NB4 (cell line): Measurements from ENCODE around the gene LAMA3.

Source experiments
- DNase-seq: peaks from one replicate; pipeline ENCODE4 v3.0.0; 2010; ENCODE audit warnings: low read depth
- H3K4me3 ChIP-seq: one replicate; pipeline ENCODE4 v1.5.1; 2011; ENCODE audit warnings: mild to moderate bottlenecking, low read depth, low read length, moderate library complexity
- MYC ChIP-seq: IDR thresholded peaks from 2 replicates; pipeline ENCODE4 v1.6.1; 2011; ENCODE audit warnings: low read depth, low read length
- POLR2A ChIP-seq: IDR thresholded peaks from 2 replicates; pipeline ENCODE4 v1.6.1; 2011; ENCODE audit warnings: mild to moderate bottlenecking; ENCODE audit not compliant: insufficient read length; ENCODE audit errors: extremely low read depth
- TF ChIP-seq, protein P1 (sequence below): IDR thresholded peaks from 2 replicates; pipeline ENCODE4 v1.6.1; 2011; ENCODE audit warnings: low read depth, low read length
- TF ChIP-seq, protein P2 (sequence below): IDR thresholded peaks from one replicate; pipeline ENCODE4 v1.5.1; 2012; ENCODE audit warnings: low read depth, low read length

LAMA3 gene

DNA sequence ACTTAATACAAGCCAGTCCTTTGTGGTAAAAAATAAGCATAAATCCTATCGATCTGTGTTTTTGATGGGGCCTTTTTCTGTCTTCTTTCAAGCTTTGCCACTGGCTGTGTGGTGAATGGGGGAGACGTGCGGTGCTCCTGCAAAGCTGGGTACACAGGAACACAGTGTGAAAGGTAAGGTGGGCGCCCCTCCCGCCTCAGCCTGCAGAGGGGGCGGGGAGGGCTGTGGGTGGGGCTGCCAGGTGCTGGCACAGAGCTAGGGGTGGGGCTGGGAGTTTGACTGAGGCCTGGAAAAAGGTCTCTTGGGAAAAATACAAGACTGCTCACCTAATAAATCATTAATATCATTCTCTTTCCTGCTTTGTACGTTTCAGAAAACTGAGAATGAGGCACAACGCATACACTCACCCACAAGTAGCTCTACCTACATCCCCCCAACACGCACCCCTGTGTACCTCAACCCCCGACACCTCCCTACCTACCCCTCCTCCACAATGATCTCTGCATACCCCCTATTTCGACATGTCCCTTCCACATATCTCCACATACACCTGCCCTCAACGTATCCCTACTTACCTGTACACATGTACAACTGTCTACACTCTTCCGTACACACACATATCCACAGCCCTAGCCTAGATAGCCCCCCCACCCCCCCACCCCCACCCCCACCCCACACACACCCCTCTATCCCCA is 195.6 kb downstream of the LAMA3 start:
- no peak for DNase-seq
- H3K4me3 ChIP-seq: no peak overlapping the region
- TF ChIP-seq MYC (no peak), POLR2A (no peak)
- TF ChIP-seq, protein P1, sequence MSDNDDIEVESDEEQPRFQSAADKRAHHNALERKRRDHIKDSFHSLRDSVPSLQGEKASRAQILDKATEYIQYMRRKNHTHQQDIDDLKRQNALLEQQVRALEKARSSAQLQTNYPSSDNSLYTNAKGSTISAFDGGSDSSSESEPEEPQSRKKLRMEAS: no peak
- TF ChIP-seq, protein P2, sequence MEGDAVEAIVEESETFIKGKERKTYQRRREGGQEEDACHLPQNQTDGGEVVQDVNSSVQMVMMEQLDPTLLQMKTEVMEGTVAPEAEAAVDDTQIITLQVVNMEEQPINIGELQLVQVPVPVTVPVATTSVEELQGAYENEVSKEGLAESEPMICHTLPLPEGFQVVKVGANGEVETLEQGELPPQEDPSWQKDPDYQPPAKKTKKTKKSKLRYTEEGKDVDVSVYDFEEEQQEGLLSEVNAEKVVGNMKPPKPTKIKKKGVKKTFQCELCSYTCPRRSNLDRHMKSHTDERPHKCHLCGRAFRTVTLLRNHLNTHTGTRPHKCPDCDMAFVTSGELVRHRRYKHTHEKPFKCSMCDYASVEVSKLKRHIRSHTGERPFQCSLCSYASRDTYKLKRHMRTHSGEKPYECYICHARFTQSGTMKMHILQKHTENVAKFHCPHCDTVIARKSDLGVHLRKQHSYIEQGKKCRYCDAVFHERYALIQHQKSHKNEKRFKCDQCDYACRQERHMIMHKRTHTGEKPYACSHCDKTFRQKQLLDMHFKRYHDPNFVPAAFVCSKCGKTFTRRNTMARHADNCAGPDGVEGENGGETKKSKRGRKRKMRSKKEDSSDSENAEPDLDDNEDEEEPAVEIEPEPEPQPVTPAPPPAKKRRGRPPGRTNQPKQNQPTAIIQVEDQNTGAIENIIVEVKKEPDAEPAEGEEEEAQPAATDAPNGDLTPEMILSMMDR: no peak

DNA sequence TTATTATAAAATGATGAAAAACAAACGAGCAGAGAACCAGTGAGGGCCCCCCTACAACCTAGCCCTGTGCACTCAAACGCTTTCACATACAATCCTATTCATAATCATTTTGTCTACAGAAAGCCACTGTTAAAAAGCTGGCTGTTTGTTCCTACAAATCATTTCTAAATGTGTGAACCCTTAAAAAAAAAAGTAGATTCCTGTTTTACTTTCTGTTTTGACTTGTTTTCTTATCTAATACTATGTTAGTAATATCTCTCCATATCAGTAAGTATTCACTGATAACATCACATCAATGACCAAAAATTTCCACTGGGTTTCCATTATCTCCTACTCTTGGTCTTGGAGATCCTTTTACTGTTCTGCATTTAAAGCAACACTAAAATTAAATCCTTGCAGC is 196.5 kb downstream of the LAMA3 start:
- DNase-seq: no peak
- H3K4me3 ChIP-seq: no peak overlapping the region
- TF ChIP-seq, protein P1: no peak

DNA sequence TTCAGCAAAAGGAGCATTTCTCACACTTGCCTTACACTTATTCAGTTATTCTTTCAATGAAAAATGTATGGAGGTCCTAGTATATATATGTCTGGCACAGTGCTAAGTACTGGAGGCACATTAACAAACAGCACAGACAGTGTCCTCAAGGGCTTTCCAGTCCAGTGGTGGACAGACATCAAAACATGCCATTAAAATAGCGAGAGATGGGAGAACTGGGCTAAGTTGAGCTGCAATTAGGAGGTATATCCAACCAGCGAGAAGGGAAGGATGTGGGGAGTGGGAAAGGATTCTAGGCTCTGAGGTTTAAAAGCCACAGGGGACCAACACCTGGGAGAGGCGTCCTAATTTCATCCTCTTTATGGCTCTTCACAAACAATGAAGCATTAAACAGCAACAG is 197.8 kb downstream of the LAMA3 start:
- no peak for DNase-seq
- TF ChIP-seq, protein P2: no peak
- TF ChIP-seq MYC (no peak), POLR2A (no peak)
- TF ChIP-seq, protein P1: no peak
- H3K4me3 ChIP-seq: no peak overlapping the region

DNA sequence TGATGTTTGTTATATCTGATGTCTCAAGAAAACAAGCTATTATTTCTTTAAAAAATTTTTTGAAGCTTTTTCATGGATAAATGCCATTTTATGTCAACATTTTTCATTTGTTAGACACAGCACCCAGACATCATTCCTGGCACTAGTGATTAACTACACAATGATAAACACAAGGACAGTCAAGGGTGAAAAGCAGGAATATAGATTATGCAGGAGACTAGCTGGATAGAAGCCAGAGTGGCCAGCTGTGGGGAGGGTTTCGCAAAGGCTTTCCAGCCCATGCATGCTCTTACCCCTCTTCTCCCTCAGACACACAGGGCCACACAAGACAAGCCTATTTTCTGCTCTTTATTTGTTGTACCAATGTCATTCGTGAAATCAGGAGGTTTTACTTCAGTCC is 198.2 kb downstream of the LAMA3 start:
- TF ChIP-seq POLR2A: no peak
- TF ChIP-seq, protein P2: no peak
- no peak for TF ChIP-seq MYC
- TF ChIP-seq, protein P1: no peak
- DNase-seq: no peak
- H3K4me3 ChIP-seq: no peak overlapping the region

DNA sequence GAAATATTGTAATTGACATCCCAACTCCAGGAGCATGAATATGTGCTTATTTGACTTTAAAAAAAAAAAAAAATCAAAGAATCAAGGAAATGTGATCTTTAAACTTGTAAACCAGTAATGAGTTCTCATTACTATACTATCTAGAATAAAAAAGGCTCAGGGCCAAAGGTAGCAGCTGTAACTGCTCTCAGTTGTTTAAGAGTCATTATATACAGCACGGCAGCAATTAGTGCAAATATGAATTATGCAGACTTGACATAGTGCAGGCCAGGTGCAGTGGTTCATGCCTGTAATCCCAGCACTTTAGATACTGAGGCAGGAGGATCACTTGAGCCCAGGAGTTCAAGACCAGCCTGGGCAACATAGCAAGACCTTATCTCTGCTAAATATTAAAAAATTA is 199.6 kb downstream of the LAMA3 start:
- no peak for DNase-seq
- H3K4me3 ChIP-seq: no peak overlapping the region
- TF ChIP-seq POLR2A: no peak
- TF ChIP-seq, protein P2: no peak
- TF ChIP-seq, protein P1: no peak
- no peak for TF ChIP-seq MYC

DNA sequence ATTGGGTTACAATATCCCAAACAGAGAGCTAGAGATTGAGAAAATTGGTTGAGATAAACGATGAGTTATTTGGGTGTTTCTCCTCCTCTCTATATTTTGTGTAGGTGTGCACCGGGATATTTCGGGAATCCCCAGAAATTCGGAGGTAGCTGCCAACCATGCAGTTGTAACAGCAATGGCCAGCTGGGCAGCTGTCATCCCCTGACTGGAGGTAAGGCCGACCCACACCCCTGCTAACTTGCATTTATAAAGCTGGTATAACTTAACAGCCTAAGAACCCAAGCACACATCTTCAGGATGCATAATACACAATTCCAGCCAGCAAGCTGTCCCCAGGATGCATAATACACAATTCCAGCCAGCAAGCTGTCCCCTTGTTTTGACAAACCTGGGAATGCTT is 200.7 kb downstream of the LAMA3 start:
- no peak for TF ChIP-seq POLR2A
- TF ChIP-seq, protein P1: no peak
- TF ChIP-seq MYC: no peak
- TF ChIP-seq, protein P2: no peak
- no peak overlapping the region for H3K4me3 ChIP-seq
- no peak for DNase-seq
